GOT3 (cell line): ENCODE measurements around the gene SNHG17.
"Not testable (repeated sequence)": the region's sequence is repeated elsewhere in the genome, so short reads cannot be mapped to it uniquely, and the experiment has no call there.

Experiments
- DNase-seq: peaks from one replicate; lab custom pipeline; 2025; ENCODE audit warnings: mixed read lengths; lab: John Stamatoyannopoulos, UW

SNHG17 gene

GRCh38 chr20:38420388-38421085 is 14.6 kb downstream of the SNHG17 start:
- DNase-seq = no peak

DNA sequence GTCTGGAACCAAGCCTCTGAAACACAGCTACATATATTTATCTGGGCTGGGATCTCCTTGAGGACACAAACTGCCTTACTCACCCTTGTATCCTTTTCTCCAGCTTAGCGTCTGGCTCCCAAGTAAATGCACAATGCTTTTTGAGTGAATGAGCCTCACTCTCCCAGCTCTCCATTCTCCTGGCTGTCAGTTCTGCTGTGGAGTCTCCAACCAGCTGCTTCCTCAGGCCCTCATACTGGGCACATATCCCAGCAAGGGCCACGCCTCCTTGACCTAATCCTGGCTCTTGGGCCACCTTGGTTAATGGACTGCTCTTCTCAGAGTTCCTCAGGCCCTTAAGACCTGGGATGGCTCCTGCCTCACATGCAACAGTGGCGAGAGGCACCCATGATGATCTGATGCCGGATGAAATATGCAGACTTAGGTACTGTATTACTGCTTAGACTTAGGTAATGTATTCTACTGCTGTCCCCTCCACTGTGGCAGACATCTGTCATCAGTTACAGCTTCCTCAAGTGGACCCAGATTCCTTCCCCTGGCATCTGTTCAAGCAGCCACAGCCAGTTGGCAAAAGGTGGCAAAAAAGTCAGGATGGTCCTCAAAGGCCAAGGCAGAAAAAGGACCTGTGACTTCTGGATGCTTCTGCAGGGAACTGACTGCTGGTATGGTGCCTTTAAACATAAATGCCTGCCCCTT is 16.5 kb downstream of the SNHG17 start:
- DNase-seq = no peak

- DNase-seq = no peak
These were observed 20.2 kb downstream of the SNHG17 start for GRCh38 chr20:38414769-38415450.

GRCh38 chr20:38412877-38413577 is 22.1 kb downstream of the SNHG17 start:
- DNase-seq = no peak

- not testable (repeated sequence) for DNase-seq
These were observed 27.3 kb downstream of the SNHG17 start for GRCh38 chr20:38407822-38408221.

DNA sequence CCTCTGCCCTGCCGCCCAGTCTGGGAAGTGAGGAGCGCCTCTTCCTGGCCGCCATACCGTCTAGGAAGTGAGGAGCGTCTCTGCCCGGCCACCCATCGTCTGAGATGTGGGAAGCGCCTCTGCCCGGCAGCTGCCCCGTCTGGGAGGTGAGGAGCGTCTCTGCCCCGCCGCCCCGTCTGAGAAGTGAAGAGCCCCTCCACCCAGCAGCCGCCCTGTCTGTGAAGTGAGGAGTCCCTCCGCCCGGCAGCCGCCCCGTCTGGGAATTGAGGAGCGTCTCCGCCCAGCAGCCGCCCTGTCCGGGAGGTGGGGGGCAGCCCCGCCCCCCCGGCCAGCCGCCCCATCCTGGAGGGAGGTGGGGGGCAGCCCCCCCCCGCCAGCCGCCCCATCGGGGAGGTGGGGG is 27.8 kb downstream of the SNHG17 start:
- no peak for DNase-seq

- no peak for DNase-seq
These were observed 28.7 kb downstream of the SNHG17 start for GRCh38 chr20:38406476-38406875.

DNA sequence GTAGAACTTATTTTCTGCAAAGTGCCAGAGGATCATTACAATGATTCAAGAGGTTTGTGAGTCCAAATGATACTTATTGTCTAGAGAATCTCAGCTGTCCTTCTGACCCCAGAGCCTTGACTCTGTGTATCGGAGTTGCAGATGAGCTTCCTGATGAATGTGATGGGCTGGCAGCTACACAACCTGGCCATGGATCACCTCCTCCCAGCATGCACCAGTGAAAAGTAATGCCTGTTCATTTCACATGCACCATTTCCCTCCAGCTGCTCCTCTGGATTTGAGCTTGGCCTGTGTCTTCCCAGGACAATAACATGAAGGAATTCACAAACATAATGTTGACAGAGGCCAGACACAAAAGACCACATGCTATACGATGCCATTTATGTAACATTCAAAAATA is 30.0 kb downstream of the SNHG17 start:
- DNase-seq = no peak

DNA sequence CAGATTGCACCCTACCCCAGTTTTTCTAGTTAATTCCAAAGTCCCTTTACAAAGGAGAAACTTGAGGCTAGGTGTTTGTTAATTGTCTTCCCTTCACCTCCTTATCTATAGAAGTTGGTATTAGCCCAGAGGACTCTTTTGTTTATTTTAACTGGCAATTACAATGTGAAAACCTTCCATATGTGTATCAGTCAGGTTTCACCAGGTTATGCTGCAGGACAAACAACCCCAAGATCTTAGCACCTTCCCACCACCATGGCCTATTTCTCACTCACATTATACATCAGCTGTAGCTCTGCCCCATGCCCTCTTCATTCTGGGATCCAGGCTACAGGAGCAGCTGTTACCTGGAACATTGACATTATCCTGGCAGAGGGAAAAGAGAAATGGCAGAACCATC is 31.1 kb downstream of the SNHG17 start:
- no peak for DNase-seq

DNA sequence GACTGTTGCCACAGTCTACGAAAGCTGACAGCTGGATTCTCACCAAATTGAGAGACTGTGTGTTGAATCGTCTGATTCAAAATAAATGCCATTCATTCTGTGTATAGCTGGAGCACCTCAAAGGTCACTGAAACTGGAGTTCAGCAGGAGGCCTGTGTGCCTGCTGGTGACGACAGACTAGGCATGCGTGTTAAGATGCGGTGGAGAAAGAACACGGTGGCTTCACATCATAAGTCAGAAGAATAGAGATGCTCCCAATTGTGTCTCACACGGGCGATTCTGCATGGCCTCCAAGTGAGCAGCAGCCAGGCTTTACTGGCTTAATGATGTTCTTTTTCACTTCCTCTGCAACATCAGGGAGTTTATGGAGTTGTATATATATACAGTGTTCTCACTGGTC is 32.3 kb downstream of the SNHG17 start:
- no peak for DNase-seq

GRCh38 chr20:38402089-38402488 is 33.0 kb downstream of the SNHG17 start:
- DNase-seq = no peak

GRCh38 chr20:38395751-38396395 is 39.3 kb downstream of the SNHG17 start:
- not testable (repeated sequence) for DNase-seq

GRCh38 chr20:38395165-38395564 is 40.0 kb downstream of the SNHG17 start:
- DNase-seq = no peak

DNA sequence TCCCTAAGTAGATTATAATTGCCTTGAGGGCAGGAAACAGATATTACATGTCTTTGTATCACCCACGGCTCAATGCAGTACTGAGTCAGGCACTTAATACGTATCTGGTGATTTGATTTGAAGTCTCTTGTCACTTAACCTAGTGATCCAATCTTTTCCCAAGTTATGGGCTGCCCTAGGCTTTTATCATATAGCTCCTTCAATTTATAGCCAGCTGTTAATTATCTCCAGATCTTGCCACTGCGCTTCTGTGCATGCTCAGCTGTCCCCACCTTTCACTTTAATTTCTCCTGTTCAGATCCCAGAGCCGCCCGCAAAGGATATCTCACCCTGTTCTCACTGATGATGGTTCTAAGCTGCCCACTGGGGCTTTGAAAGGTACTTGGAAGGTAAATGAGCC is 41.9 kb downstream of the SNHG17 start:
- no peak for DNase-seq

DNA sequence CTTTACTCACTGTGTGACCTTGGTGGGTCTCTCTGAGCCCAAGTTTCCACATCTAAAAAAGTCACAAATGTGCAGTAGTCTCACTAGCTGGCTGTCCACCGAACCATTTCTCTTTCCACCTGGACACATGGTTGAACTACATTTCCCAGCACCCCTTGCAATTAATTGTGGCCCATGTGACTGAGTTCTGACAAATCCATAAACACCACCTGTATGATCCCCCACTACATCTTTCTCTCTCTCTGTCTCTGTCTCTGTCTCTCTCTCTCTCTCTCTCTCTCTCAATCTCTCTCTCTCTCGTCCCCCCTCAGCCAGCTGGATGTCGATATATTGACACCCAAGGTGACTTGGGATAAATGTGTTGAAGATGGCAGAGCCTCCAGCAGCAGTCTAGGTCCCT is 42.8 kb downstream of the SNHG17 start:
- no peak for DNase-seq

- no peak for DNase-seq
These were observed 47.2 kb downstream of the SNHG17 start for GRCh38 chr20:38387953-38388352.

GRCh38 chr20:38386851-38387250 is 48.3 kb downstream of the SNHG17 start:
- no peak for DNase-seq

GRCh38 chr20:38386004-38386403 is 49.1 kb downstream of the SNHG17 start:
- no peak for DNase-seq

DNA sequence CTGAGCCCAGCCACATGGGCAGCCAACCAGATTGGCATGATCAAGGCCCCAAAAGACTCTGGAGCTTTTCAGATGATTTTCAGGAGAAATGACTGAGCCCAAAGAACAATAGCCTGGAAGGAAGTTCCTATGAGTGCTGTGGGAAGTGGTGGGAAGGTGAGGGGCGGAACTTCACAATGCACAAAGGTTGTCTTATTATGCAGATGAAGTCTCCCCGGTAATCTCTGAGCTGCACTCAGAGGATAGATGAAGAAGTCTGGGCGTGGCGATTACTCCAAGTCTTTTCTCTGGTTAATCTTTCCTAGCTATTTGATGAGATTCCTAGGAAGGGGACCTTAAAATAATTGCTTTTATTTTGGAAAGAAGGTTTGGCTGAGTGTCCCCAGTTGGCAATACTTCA is 52.0 kb downstream of the SNHG17 start:
- DNase-seq = no peak

GRCh38 chr20:38377838-38378237 is 57.3 kb downstream of the SNHG17 start:
- DNase-seq = not testable (repeated sequence)

- DNase-seq = no peak
These were observed 58.0 kb downstream of the SNHG17 start for GRCh38 chr20:38377039-38377685.

DNA sequence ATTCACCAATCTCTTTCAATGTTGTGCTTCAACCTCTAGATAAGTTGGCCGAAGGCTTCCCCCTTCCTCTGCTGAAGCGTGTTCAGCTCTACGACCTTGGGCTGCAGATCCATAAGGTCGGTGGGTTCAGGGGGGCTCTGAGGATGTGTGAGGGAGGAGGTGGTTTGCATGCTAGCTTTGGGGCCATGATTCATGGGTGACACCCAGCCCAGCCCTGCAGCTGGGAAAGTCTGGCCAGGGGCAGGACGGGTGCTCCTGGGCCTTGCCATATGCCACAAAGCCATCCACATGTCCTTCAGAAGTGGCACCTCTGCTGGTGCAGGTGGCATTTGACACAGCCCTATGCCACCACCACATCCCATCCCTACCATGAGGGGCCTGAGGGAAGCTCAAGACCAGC is 61.2 kb downstream of the SNHG17 start:
- no peak for DNase-seq
